Middle frontal gyrus (tissue), 1 donor: ENCODE data around the gene PRICKLE2.

Experiments used
- DNase-seq: peaks from one replicate; pipeline ENCODE4 v3.0.0-alpha.2; 2015; ENCODE audit warnings: low spot score; ENCODE audit errors: extremely low spot score

Gene PRICKLE2

DNA sequence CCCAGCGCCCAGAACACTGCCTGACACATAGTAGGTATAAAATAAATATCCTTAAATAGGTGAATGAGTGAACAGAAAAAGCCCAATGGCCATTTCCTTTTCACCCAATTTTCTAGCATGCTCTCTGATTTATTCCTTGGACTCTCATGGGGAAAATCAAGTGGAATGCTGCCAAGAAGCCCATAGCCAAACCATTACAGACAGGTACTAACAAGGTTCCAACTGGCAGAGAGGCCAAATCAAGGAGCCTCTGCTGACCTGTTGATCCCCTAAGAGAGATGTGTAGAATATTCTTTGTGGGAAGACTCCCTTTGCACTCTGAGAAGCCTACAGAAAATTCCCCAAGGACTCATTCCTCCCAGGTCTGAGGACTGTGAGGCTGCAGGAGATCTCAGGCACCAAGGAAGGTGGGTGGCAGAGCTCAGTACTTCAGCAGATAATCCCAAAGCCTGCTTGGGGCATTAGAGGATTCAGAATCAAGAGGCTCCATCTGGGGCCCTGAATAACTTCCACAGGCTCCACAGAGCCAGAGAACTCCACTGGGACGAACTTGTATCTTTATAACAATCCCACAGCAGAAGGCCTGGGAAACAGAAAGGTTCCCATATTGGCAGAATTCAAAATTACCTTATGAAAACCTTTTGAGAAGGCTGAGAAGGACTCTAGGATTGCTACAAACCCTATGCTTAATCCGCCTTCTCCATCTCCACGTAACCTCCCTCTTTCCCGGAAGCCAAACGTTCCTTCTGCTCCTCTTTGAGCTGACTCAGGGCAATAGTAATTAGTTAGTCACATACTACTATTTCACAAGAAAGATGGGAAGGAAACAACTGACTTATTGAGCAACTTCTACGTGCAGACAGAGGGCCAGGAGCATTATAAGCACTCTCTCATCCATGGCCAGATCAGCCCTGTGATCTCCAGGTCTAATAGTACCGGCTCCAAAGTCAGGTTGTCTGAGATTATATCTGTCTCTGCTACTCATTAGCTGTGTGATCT lies 34.5 kb downstream of the PRICKLE2 start:
- no peak for DNase-seq

DNA sequence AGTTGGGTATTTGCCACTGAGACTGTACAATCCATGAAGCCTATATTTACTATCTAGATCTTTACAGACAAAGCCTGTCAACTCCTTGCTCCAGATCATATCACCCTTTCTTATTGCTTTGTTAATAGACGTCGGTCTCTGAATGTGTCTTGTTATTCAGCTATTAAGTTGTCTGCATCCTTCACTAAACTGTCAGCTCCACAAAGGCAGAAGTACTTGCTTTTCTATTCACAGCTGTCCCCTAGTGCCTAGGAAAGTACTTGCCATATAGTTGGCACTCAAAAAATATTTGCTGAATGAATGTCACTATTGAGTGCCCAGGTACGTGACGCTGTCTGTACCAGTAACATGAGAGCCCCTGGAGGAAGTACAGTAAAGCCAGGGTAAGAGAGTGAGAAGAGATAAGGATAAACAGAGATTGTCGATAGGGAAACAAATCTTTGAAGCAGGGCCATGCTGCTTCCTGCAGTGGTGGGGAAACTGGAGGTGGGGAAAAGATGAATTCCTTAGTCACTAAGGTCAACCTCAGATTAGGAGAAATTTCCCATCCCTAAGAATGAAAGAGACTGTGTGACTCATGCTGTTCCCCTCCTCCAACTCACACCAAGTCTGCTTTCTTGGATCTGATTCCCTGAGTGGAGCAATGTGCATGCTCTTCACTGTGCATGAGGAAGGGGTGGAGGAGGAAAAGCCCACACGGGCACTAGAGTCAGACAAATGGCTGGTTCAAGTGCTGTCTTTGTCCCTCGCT lies 36.3 kb downstream of the PRICKLE2 start:
- no peak for DNase-seq

- no peak for DNase-seq
Measured at GRCh38 chr3:64187065-64187959, 38.0 kb downstream of the PRICKLE2 start.

DNA sequence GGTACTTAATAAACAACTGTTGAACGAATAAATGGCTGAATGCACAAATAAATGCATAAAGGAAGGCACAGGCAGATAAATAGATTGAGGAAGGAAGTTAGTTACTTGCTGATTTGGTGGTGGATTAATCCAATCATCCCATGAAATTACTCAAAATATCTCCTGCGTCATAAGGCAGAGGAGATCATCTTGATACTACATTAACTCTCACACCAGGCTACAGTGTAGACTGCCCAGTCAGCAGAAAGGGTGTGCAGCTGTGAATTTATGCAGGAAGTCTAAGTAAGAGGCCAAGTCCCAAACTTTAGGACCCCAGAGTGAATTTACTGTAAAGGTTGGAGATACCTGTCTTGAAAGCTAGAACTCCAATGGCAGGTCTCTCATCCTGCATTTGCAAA lies 38.6 kb downstream of the PRICKLE2 start:
- DNase-seq, result no peak

DNA sequence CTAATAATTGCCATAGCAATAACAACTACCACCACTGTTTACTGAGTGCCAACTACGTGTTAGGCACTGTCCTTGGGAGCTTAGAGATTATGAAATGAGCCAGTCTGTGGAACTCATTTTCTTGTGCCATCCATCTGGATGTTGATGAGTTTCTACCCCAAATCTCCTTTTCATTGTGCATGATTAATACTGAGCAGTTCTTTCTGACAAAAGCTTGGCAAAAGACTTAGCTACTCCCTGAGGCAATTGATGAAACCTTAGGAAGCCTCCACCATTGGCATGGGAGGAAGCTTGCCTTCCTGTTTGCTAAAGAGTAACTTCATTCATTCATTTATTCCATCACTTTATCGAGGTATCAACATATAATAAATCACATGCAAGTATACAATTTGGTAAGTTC lies 39.8 kb downstream of the PRICKLE2 start:
- DNase-seq, result no peak

GRCh38 chr3:64184621-64185020 lies 40.6 kb downstream of the PRICKLE2 start:
- no peak for DNase-seq

- no peak for DNase-seq
Measured at GRCh38 chr3:64179860-64180259, 45.4 kb downstream of the PRICKLE2 start.

GRCh38 chr3:64179249-64179648 lies 46.0 kb downstream of the PRICKLE2 start:
- no peak for DNase-seq

DNA sequence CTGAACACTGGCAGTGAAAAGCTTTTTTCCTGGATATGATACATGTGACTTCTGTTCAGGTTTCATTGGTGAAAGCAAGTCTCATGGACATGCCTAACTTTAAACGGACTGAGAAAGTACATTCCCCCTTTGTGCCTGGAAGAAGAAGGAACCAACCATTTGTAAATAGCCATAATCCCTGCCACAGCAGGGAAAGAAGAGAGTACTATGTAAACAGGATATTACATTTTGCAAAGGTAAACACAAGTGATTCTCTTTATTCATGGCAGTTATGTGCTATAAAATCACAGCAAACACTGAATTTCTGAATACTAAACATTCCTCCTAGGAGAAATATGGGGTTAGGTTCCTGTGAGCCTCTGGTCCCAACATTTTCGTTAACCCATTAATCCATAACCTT lies 46.8 kb downstream of the PRICKLE2 start:
- DNase-seq, result no peak

GRCh38 chr3:64176461-64176996 lies 48.7 kb downstream of the PRICKLE2 start:
- no peak for DNase-seq

DNA sequence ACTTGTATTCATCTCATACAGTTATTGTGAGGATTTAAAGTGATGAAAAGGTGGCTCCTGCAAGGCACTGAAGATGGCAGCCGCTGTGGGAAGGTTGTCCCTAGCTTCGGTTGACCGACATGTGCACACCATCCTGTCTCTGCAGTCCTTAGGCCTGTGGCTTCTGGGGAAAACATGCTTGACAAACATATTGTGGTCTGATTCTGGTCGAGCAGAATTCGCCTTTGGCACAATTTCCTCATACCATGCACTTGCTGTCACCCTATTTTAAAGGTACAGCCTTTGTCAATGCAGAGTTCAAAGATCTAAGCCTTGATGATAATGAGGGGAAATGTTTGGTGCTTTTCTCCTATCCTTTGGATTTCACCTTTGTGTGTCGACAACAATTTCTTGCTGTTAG lies 50.9 kb downstream of the PRICKLE2 start:
- DNase-seq, result no peak

GRCh38 chr3:64173563-64173962 lies 51.7 kb downstream of the PRICKLE2 start:
- no peak for DNase-seq

DNA sequence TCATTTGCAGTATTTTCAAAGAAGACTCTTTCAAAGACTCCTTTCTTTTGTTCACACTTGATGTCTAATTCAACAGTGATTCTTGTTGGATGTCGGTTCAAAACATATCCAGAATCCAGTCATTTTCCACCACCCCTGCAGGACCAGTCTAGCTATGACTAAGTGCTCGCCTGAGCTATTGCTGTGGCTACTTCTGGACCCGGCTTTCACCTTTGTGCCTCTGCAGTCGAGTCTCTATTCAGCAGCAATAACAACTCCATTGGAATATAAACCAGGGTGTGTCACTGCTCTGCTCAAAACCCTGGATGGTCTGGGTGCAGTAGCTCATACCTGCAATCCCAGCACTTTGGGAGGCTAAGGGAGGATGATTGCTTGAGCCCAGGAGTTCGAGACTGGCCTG lies 55.0 kb downstream of the PRICKLE2 start:
- no peak for DNase-seq

GRCh38 chr3:64167868-64168267 lies 57.4 kb downstream of the PRICKLE2 start:
- DNase-seq, result no peak

- no peak for DNase-seq
Measured at GRCh38 chr3:64167351-64167750, 57.9 kb downstream of the PRICKLE2 start.

GRCh38 chr3:64166584-64167162 lies 58.6 kb downstream of the PRICKLE2 start:
- DNase-seq, result no peak

GRCh38 chr3:64164349-64164748 lies 60.9 kb downstream of the PRICKLE2 start:
- no peak for DNase-seq

DNA sequence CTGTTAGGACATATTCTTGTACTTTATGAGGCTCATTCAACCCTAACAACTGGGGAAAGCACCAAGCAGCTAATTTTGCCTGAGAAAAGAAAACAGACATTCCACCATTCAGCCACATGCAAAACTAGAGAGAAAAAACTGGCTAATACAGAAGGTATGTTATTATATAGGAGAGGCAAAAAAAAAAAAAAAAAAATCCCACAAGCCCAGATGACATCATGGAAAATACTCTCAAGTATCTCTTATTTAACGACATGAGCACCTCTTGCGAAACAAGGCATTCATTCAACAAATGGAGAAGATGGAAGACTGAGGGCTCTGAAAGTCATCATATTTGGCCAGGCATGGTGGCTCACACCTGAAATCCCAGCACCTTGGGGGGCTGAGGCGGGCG lies 61.5 kb downstream of the PRICKLE2 start:
- DNase-seq, result no peak

GRCh38 chr3:64163019-64163754 lies 62.1 kb downstream of the PRICKLE2 start:
- no peak for DNase-seq

- DNase-seq, result no peak
Measured at GRCh38 chr3:64161481-64161952, 63.7 kb downstream of the PRICKLE2 start.
